HepG2 (cell line): ENCODE data around the gene CENPP. TPM values are rescaled to one million over a fixed set of nuclear protein-coding genes. Genes with fewer than 3 reads are reported as not detected.

Experiments
- ARNT2 ChIP-seq: sonication (generic); formaldehyde crosslinking; IDR thresholded peaks from 2 replicates; pipeline ENCODE4 v1.8.0; 2022; ENCODE audit warnings: mild to moderate bottlenecking, low read depth, missing genetic modification reagents, moderate library complexity
- CEBPB ChIP-seq: IDR thresholded peaks from 2 replicates; pipeline ENCODE4 v1.6.1; 2011; ENCODE audit warnings: low read depth, low read length, improper control_type of control experiment, borderline replicate concordance
- FIP1L1 ChIP-seq: fragments of 200-400 bp; formaldehyde crosslinking; IDR thresholded peaks from 2 replicates; pipeline ENCODE4 v1.6.1; 2018; ENCODE audit warnings: low read depth, mild to moderate bottlenecking, low read length, moderate library complexity, borderline replicate concordance; ENCODE audit not compliant: insufficient read depth
- GATAD1 ChIP-seq: IDR thresholded peaks from 2 replicates; pipeline ENCODE4 v1.6.1; 2016; ENCODE audit warnings: missing genetic modification reagents, missing compliant biosample characterization
- HIC2 ChIP-seq: sonication (generic); formaldehyde crosslinking; IDR thresholded peaks from 2 replicates; pipeline ENCODE4 v1.9.0; 2022; ENCODE audit warnings: low read depth, missing genetic modification reagents
- HNF1B ChIP-seq: sonication (generic); formaldehyde crosslinking; IDR thresholded peaks from 2 replicates; pipeline ENCODE4 v1.5.1; 2020; ENCODE audit warnings: mild to moderate bottlenecking, moderate library complexity, missing genetic modification reagents
- HNF4A ChIP-seq: sonication (generic); formaldehyde crosslinking; IDR thresholded peaks from 2 replicates; pipeline ENCODE4 v1.4.0; 2020; ENCODE audit warnings: missing genetic modification reagents
- KLF13 ChIP-seq: sonication (generic); formaldehyde crosslinking; IDR thresholded peaks from 2 replicates; pipeline ENCODE4 v1.4.0; 2020; ENCODE audit warnings: mild to moderate bottlenecking, missing genetic modification reagents
- NPAS2 ChIP-seq: sonication (generic); formaldehyde crosslinking; IDR thresholded peaks from 2 replicates; pipeline ENCODE4 v1.8.0; 2022; ENCODE audit warnings: mild to moderate bottlenecking, missing genetic modification reagents, borderline replicate concordance
- TSC22D2 ChIP-seq: sonication (generic); formaldehyde crosslinking; IDR thresholded peaks from 2 replicates; pipeline ENCODE4 v1.5.1; 2020; ENCODE audit warnings: missing genetic modification reagents, mild to moderate bottlenecking, borderline replicate concordance
- U2AF1 ChIP-seq: fragments of 200-400 bp; formaldehyde crosslinking; optimal IDR thresholded peaks from 2 replicates; pipeline ENCODE3; 2017; ENCODE audit warnings: mild to moderate bottlenecking, low read depth, low read length
- ZFY ChIP-seq: sonication (generic); formaldehyde crosslinking; IDR thresholded peaks from 2 replicates; pipeline ENCODE4 v1.4.0; 2020; ENCODE audit warnings: missing genetic modification reagents
- ZNF367 ChIP-seq: sonication (generic); formaldehyde crosslinking; IDR thresholded peaks from 2 replicates; pipeline ENCODE4 v1.4.0; 2020; ENCODE audit warnings: missing genetic modification reagents, borderline replicate concordance
- ZNF547 ChIP-seq: sonication (generic); formaldehyde crosslinking; IDR thresholded peaks from 2 replicates; pipeline ENCODE4 v1.5.1; 2020; ENCODE audit warnings: mild to moderate bottlenecking, missing genetic modification reagents
- ZNF558 ChIP-seq: sonication (generic); formaldehyde crosslinking; IDR thresholded peaks from 2 replicates; pipeline ENCODE4 v1.9.0; 2022; ENCODE audit warnings: mild to moderate bottlenecking, missing genetic modification reagents, borderline replicate concordance
- ZNF687 ChIP-seq: sonication (generic); formaldehyde crosslinking; IDR thresholded peaks from 2 replicates; pipeline ENCODE4 v1.5.1; 2020; ENCODE audit warnings: mild to moderate bottlenecking, missing genetic modification reagents, moderate library complexity
- polyA plus RNA-seq, 8 experiments: library from polyadenylated mRNA; depleted of rRNA in 3 of 8; stranded (reverse) in 7 of 8; unstranded in 1 of 8; fragments of >200 nt; fragmentation: Illumina TruSeq in 4 of 8; extraction: Trizol in 4 of 8; gene quantifications; 2 replicates each; pipeline versions ENCODE4 v1.2.1 to v1.2.3, GENCODE V29; 2011 to 2016; ENCODE audit warnings: low read depth in 4 of 8, missing spikeins in 1 of 8, mixed read lengths in 1 of 8; ENCODE audit not compliant: insufficient read depth in 1 of 8
- total RNA-seq, 5 experiments: library from RNA; depleted of rRNA; stranded (reverse); fragments of >200 nt; fragmentation: Illumina TruSeq; extraction: Trizol; gene quantifications; 2 replicates each; pipeline ENCODE4 v1.2.3, GENCODE V29; 2016; ENCODE audit warnings: low read depth in 1 of 5
- TF ChIP-seq, protein P1 (sequence below): IDR thresholded peaks from 2 replicates; pipeline ENCODE4 v1.6.1; 2016
- TF ChIP-seq, protein P2 (sequence below): IDR thresholded peaks from 2 replicates; pipeline ENCODE4 v1.6.1; 2016; ENCODE audit warnings: low read depth, control low read depth

CENPP gene
- total and polyA plus RNA-seq, 2 of the 13 experiments (the other 11 are each of a cell fraction or from before 2014, with no cell fraction given) = 2.0 to 11.4 TPM

- TF ChIP-seq HIC2 (CRISPR knock-in tag) (no peak), HNF1B (CRISPR knock-in tag) (peak; percentile 78), TSC22D2 (CRISPR knock-in tag) (no peak), U2AF1 (no peak), ZFY (CRISPR knock-in tag) (no peak), KLF13 (no peak), FIP1L1 (no peak), ZNF547 (CRISPR knock-in tag) (no peak), HNF4A (peak; percentile 47; the same call in 1 of the 2 replicates), CEBPB (no peak), ZNF687 (CRISPR knock-in tag) (no peak), ZNF367 (CRISPR knock-in tag) (no peak), NPAS2 (CRISPR knock-in tag) (no peak), ARNT2 (CRISPR knock-in tag) (peak; percentile 41; the same call in 1 of the 2 replicates), ZNF558 (no peak), GATAD1 (CRISPR knock-in tag) (0 out of 2 replicates have a peak, but pooled peaks have one; percentile 18)
- TF ChIP-seq, protein P1, sequence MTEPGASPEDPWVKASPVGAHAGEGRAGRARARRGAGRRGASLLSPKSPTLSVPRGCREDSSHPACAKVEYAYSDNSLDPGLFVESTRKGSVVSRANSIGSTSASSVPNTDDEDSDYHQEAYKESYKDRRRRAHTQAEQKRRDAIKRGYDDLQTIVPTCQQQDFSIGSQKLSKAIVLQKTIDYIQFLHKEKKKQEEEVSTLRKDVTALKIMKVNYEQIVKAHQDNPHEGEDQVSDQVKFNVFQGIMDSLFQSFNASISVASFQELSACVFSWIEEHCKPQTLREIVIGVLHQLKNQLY = peak; percentile 44; the same call in 1 of the 2 replicates
- TF ChIP-seq, protein P2, sequence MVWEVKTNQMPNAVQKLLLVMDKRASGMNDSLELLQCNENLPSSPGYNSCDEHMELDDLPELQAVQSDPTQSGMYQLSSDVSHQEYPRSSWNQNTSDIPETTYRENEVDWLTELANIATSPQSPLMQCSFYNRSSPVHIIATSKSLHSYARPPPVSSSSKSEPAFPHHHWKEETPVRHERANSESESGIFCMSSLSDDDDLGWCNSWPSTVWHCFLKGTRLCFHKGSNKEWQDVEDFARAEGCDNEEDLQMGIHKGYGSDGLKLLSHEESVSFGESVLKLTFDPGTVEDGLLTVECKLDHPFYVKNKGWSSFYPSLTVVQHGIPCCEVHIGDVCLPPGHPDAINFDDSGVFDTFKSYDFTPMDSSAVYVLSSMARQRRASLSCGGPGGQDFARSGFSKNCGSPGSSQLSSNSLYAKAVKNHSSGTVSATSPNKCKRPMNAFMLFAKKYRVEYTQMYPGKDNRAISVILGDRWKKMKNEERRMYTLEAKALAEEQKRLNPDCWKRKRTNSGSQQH = no peak
Observed at GRCh38 chr9:92616655-92617111, 290.9 kb downstream of the CENPP start (continued).
